CD14-positive monocyte (primary cell): ENCODE measurements around the gene FRRS1L. TPM values are rescaled to one million over a fixed set of nuclear protein-coding genes. Genes with fewer than 3 reads are reported as not detected.

Experiments
- DNase-seq, 3 donors: peaks; one replicate each; pipeline ENCODE4 v3.0.0-alpha.2; 2011 to 2022
- H2AFZ ChIP-seq: 2 replicates; pipeline ENCODE4 v1.6.0; 2012; ENCODE audit warnings: mild to moderate bottlenecking, low read depth, low read length, inconsistent platforms; ENCODE audit not compliant: insufficient read depth, poor library complexity, severe bottlenecking
- H3K27ac ChIP-seq, 2 donors: 1 replicate in 1 of 2; 2 replicates in 1 of 2; pipeline ENCODE4 v1.5.1; 2012 to 2013; ENCODE audit warnings: low read length in 2 of 2, control low read depth in 1 of 2, inconsistent platforms in 1 of 2, low read depth in 1 of 2, mild to moderate bottlenecking in 1 of 2
- H3K27me3 ChIP-seq, 2 donors: one replicate each; pipeline versions ENCODE4 v1.6.0 to v1.6.1; 2011 to 2013; ENCODE audit warnings: low read length in 2 of 2; ENCODE audit not compliant: control insufficient read depth in 2 of 2, insufficient read depth in 2 of 2
- H3K36me3 ChIP-seq, 2 donors: replicated peaks in 1 of 2; 1 replicate in 1 of 2; 2 replicates in 1 of 2; pipeline versions ENCODE4 v1.5.1 to v1.6.1; 2012 to 2013; ENCODE audit warnings: low read length in 2 of 2, control low read depth in 1 of 2, inconsistent platforms in 1 of 2, mild to moderate bottlenecking in 1 of 2; ENCODE audit not compliant: insufficient read depth in 2 of 2, control insufficient read depth in 1 of 2
- H3K4me1 ChIP-seq, 2 donors: 1 replicate in 1 of 2; 2 replicates in 1 of 2; pipeline versions ENCODE4 v1.5.1 to v1.6.1; 2012 to 2013; ENCODE audit warnings: low read length in 2 of 2, control low read depth in 1 of 2, inconsistent platforms in 1 of 2, mild to moderate bottlenecking in 1 of 2, moderate library complexity in 1 of 2; ENCODE audit not compliant: insufficient read depth in 2 of 2, control insufficient read depth in 1 of 2
- H3K4me2 ChIP-seq: replicated peaks from 2 replicates; pipeline ENCODE3; 2012; ENCODE audit warnings: low read length, moderate library complexity, mild to moderate bottlenecking; ENCODE audit not compliant: poor library complexity, severe bottlenecking; ENCODE audit errors: extremely low read depth
- H3K4me3 ChIP-seq, 3 experiments: fragments of 200-600 bp in 1 of 3; sonication (generic) in 1 of 3; replicated peaks in 1 of 3; 1 replicate in 2 of 3; 2 replicates in 1 of 3; pipeline ENCODE4 v1.5.1; 2011 to 2013; ENCODE audit warnings: low read length in 3 of 3, mild to moderate bottlenecking in 3 of 3, control low read depth in 2 of 3, low read depth in 2 of 3, inconsistent platforms in 1 of 3, moderate library complexity in 1 of 3
- H3K79me2 ChIP-seq: 2 replicates; pipeline ENCODE4 v1.6.0; 2012; ENCODE audit warnings: mild to moderate bottlenecking, control low read depth, inconsistent platforms, low read length, moderate library complexity; ENCODE audit not compliant: insufficient read depth
- H3K9ac ChIP-seq: 2 replicates; pipeline ENCODE4 v1.6.0; 2017; ENCODE audit warnings: low read length, mild to moderate bottlenecking; ENCODE audit not compliant: insufficient read depth, poor library complexity, severe bottlenecking
- H3K9me3 ChIP-seq, 2 donors: replicated peaks in 1 of 2; 1 replicate in 1 of 2; 2 replicates in 1 of 2; pipeline versions ENCODE4 v1.5.1 to v1.6.1; 2012 to 2013; ENCODE audit warnings: low read length in 2 of 2, control low read depth in 1 of 2; ENCODE audit not compliant: control insufficient read depth in 1 of 2, insufficient read depth in 1 of 2
- H4K20me1 ChIP-seq: 2 replicates; pipeline ENCODE4 v1.6.0; 2012; ENCODE audit warnings: mild to moderate bottlenecking, low read length, control low read depth, moderate library complexity; ENCODE audit not compliant: insufficient read depth
- H3K27ac Mint-ChIP-seq, 7 donors: one replicate each; pipeline ENCODE4 v1.8.0; 2020; ENCODE audit warnings: mild to moderate bottlenecking in 7 of 7, mixed read lengths in 7 of 7, moderate library complexity in 6 of 7, inconsistent platforms in 2 of 7
- H3K27me3 Mint-ChIP-seq, 3 donors: one replicate each; pipeline ENCODE4 v1.8.0; 2021 to 2022; ENCODE audit warnings: low read depth in 3 of 3, mild to moderate bottlenecking in 3 of 3, mixed read lengths in 3 of 3, moderate library complexity in 3 of 3, inconsistent platforms in 1 of 3
- H3K36me3 Mint-ChIP-seq, 2 donors: one replicate each; pipeline ENCODE4 v1.8.0; 2020; ENCODE audit warnings: mixed read lengths in 2 of 2, inconsistent platforms in 1 of 2, mild to moderate bottlenecking in 1 of 2
- H3K4me1 Mint-ChIP-seq: one replicate; pipeline ENCODE4 v1.8.0; 2020; ENCODE audit warnings: mild to moderate bottlenecking, mixed read lengths
- H3K4me3 Mint-ChIP-seq, 2 donors: one replicate each; pipeline ENCODE4 v1.8.0; 2020; ENCODE audit warnings: mild to moderate bottlenecking in 2 of 2, mixed read lengths in 2 of 2, moderate library complexity in 1 of 2
- H3K9me3 Mint-ChIP-seq, 7 donors: one replicate each; pipeline ENCODE4 v1.8.0; 2020 to 2022; ENCODE audit warnings: mixed read lengths in 7 of 7, mild to moderate bottlenecking in 6 of 7, moderate library complexity in 6 of 7, inconsistent platforms in 2 of 7
- WGBS: methylation state at CpG from one replicate; pipeline ENCODE4 v1.1.5; 2013; ENCODE audit warnings: missing lambda C conversion rate; ENCODE audit not compliant: insufficient coverage; 5-methylcytosine and 5-hydroxymethylcytosine counted together
- intact Hi-C, 2 donors: fragments of 100-400 bp; cut with micrococcal nuclease; formaldehyde crosslinking; loops; one replicate each; pipeline versions ENCODE4 v1.15.0 to v1.15.1; 2023
- polyA plus RNA-seq, 3 donors: library from polyadenylated mRNA; depleted of rRNA in 1 of 3; unstranded in 2 of 3; stranded (reverse) in 1 of 3; fragments of 300-500 nt in 2 of 3; fragments of >200 nt in 1 of 3; fragmentation: Illumina TruSeq in 2 of 3; gene quantifications; 1 replicate in 2 of 3; 2 replicates in 1 of 3; pipeline ENCODE4 v1.2.3, GENCODE V29; 2012 to 2021
- TF ChIP-seq, protein P1 (sequence below): fragments of 200-600 bp; IDR thresholded peaks from one replicate; pipeline ENCODE4 v1.8.0; 2022; ENCODE audit warnings: antibody characterized with exemption, mild to moderate bottlenecking

The FRRS1L gene
- polyA plus RNA-seq, 3 donors = not detected

DNA sequence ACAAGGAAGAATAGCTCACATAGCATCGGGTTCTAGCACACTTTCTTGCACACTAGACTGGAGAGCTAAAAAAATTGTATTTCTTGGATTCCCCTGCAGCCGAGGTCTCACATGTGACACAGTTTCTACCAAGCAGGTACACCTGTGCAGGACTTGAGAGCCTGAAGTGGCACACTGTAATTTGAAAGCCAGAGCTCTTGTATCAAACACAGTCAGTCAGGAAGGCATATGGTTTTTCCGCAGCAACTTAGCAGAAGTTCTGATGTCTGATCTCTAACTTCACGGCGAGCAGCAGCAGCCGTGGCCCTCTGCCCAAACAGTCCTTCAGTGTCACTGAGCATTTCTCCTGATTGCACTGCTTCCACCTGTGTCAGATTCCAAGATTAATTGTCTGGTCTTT lies 72.8 kb downstream of the FRRS1L start:
- Histone ChIP-seq H4K20me1 (peaks cover 42% of the 10 kb centered on the region), H3K4me1 (no peaks in the 10 kb centered on the region), H2AFZ (no peak overlapping the region), H3K4me3 (no peak overlapping the region), H3K27ac (no peak overlapping the region), H3K4me2 (no peak overlapping the region), H3K9me3 (no peaks in the 10 kb centered on the region), H3K9ac (no peak overlapping the region), H3K79me2 (peaks cover 47% of the 10 kb centered on the region), H3K27me3 (no peaks in the 10 kb centered on the region), H3K36me3 (peaks cover 32 to 74% of the 10 kb centered on the region in 2 donors)
- TF ChIP-seq, protein P1, sequence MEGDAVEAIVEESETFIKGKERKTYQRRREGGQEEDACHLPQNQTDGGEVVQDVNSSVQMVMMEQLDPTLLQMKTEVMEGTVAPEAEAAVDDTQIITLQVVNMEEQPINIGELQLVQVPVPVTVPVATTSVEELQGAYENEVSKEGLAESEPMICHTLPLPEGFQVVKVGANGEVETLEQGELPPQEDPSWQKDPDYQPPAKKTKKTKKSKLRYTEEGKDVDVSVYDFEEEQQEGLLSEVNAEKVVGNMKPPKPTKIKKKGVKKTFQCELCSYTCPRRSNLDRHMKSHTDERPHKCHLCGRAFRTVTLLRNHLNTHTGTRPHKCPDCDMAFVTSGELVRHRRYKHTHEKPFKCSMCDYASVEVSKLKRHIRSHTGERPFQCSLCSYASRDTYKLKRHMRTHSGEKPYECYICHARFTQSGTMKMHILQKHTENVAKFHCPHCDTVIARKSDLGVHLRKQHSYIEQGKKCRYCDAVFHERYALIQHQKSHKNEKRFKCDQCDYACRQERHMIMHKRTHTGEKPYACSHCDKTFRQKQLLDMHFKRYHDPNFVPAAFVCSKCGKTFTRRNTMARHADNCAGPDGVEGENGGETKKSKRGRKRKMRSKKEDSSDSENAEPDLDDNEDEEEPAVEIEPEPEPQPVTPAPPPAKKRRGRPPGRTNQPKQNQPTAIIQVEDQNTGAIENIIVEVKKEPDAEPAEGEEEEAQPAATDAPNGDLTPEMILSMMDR = no peak
- peaks cover 10% of the 10 kb centered on the region for H3K4me1 Mint-ChIP-seq
- intact Hi-C loops = no loop called here
- H3K4me3 Mint-ChIP-seq = no peak overlapping the region
- peaks cover 54 to 67% of the 10 kb centered on the region in 2 donors for H3K36me3 Mint-ChIP-seq
- 98% methylated on average over 6 of the region's 6 CpGs for WGBS
- H3K27me3 Mint-ChIP-seq = no peaks in the 10 kb centered on the region
- no peaks in the 10 kb centered on the region for H3K9me3 Mint-ChIP-seq
- DNase-seq = no peak
- H3K27ac Mint-ChIP-seq = no peak overlapping the region

DNA sequence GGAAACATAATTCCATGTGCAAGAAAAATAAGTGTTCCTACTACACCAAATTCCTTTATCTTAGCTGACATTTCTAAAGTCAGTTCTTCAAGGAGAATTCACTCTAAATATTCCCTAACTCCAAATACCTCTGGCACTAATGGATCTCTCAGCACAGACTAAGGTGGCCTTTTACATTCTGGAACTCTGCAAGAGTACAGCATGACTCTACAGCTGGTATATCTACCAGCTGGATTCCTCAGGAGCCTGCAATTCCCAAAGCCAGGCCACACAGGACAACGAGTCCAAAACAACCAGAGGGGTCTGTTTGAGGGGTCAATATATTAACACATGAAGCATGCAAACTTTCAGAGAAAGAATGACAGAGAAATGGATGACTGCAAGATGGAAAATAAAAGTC lies 74.5 kb downstream of the FRRS1L start:
- peaks cover 31% of the 10 kb centered on the region for H3K79me2 ChIP-seq
- WGBS = no CpG with 5 or more reads among the region's 1 CpG
- peaks cover 68 to 83% of the 10 kb centered on the region in 2 donors for H3K36me3 Mint-ChIP-seq

More for the DNA sequence above, 74.5 kb downstream of the FRRS1L start:
- Histone ChIP-seq H3K4me3 (no peak overlapping the region), H3K27me3 (no peaks in the 10 kb centered on the region), H3K27ac (no peak overlapping the region), H3K4me1 (no peaks in the 10 kb centered on the region), H2AFZ (no peak overlapping the region), H3K9me3 (no peaks in the 10 kb centered on the region), H3K36me3 (peaks cover 40 to 88% of the 10 kb centered on the region in 2 donors), H3K9ac (no peak overlapping the region), H3K4me2 (no peak overlapping the region), H4K20me1 (peaks cover 26% of the 10 kb centered on the region)
- no peaks in the 10 kb centered on the region for H3K4me1 Mint-ChIP-seq
- no peak overlapping the region for H3K4me3 Mint-ChIP-seq
- no peaks in the 10 kb centered on the region for H3K9me3 Mint-ChIP-seq
- H3K27me3 Mint-ChIP-seq = no peaks in the 10 kb centered on the region
- TF ChIP-seq, protein P1 = no peak
- intact Hi-C loops = no loop called here
- H3K27ac Mint-ChIP-seq = peak overlapping the region in 1 of 7 donors; percentile 28
- no peak for DNase-seq
